SK-N-SH treated with all-trans-retinoic acid at 6 μM for 48 hours (cell line): Measurements from ENCODE around the gene AOPEP.

Experiments
- ATAC-seq: fragments of 200-7000 bp; cut with Tn5 transposase; 3 replicates; pipeline ENCODE4 v1.9.1; 2020; ENCODE audit warnings: mild to moderate bottlenecking, moderate library complexity
- ARNTL ChIP-seq: fragments of 450-650 bp; formaldehyde crosslinking; IDR thresholded peaks from 2 replicates; pipeline ENCODE4 v1.5.0; 2020; ENCODE audit warnings: low read depth, mild to moderate bottlenecking, moderate library complexity, borderline replicate concordance
- BACH2 ChIP-seq: fragments of 250-450 bp; sonication (Bioruptor Pico); IDR thresholded peaks from 2 replicates; pipeline ENCODE4 v1.9.0; 2021; ENCODE audit warnings: mild to moderate bottlenecking, borderline replicate concordance
- ESRRG ChIP-seq: fragments of 250-450 bp; sonication (Bioruptor Pico); IDR thresholded peaks from 2 replicates; pipeline ENCODE4 v1.6.1; 2021; ENCODE audit warnings: mild to moderate bottlenecking
- GLIS3 ChIP-seq: fragments of 250-450 bp; sonication (Bioruptor Pico); IDR thresholded peaks from 2 replicates; pipeline ENCODE4 v1.5.0; 2020; ENCODE audit warnings: mild to moderate bottlenecking, moderate library complexity
- ISL1 ChIP-seq: fragments of 250-450 bp; sonication (Bioruptor Pico); IDR thresholded peaks from 2 replicates; pipeline ENCODE4 v2.1.2; 2022; ENCODE audit warnings: mild to moderate bottlenecking, moderate library complexity
- OSR1 ChIP-seq: fragments of 250-450 bp; sonication (Bioruptor Pico); IDR thresholded peaks from 2 replicates; pipeline ENCODE4 v1.8.0; 2022; ENCODE audit warnings: moderate library complexity, mild to moderate bottlenecking, inconsistent platforms
- PPARA ChIP-seq: fragments of 250-450 bp; sonication (Bioruptor Pico); IDR thresholded peaks from 2 replicates; pipeline ENCODE4 v1.5.0; 2020; ENCODE audit warnings: mild to moderate bottlenecking, borderline replicate concordance
- RARB ChIP-seq: fragments of 250-450 bp; sonication (Bioruptor Pico); IDR thresholded peaks from 2 replicates; pipeline ENCODE4 v1.8.0; 2021; ENCODE audit warnings: mild to moderate bottlenecking, moderate library complexity
- SNAI2 ChIP-seq: fragments of 250-450 bp; sonication (Bioruptor Pico); IDR thresholded peaks from 2 replicates; pipeline ENCODE4 v1.5.0; 2020; ENCODE audit warnings: mild to moderate bottlenecking, moderate library complexity
- TCF4 ChIP-seq: fragments of 250-450 bp; sonication (Bioruptor Pico); IDR thresholded peaks from 2 replicates; pipeline ENCODE4 v1.8.0; 2021; ENCODE audit warnings: mild to moderate bottlenecking, moderate library complexity, borderline replicate concordance
- TOX ChIP-seq: fragments of 250-450 bp; sonication (Bioruptor Pico); IDR thresholded peaks from 2 replicates; pipeline ENCODE4 v1.8.0; 2021; ENCODE audit warnings: mild to moderate bottlenecking, moderate library complexity, borderline replicate concordance
- ZC3H10 ChIP-seq: fragments of 250-450 bp; sonication (Bioruptor Pico); IDR thresholded peaks from 2 replicates; pipeline ENCODE4 v1.5.1; 2021; ENCODE audit warnings: mild to moderate bottlenecking, moderate library complexity
- ZFP30 ChIP-seq: fragments of 450-650 bp; formaldehyde crosslinking; IDR thresholded peaks from 2 replicates; pipeline ENCODE4 v1.5.0; 2022; ENCODE audit warnings: mild to moderate bottlenecking, moderate library complexity
- ZNF565 ChIP-seq: fragments of 450-650 bp; formaldehyde crosslinking; conservative IDR thresholded peaks from 2 replicates; pipeline ENCODE4 v1.5.0; 2020; ENCODE audit warnings: low read depth, mild to moderate bottlenecking, moderate library complexity
- ZNF70 ChIP-seq: fragments of 450-650 bp; formaldehyde crosslinking; IDR thresholded peaks from 2 replicates; pipeline ENCODE4 v1.5.0; 2020; ENCODE audit warnings: mild to moderate bottlenecking, moderate library complexity
- TF ChIP-seq, protein P1 (sequence below): fragments of 250-450 bp; sonication (Bioruptor Pico); IDR thresholded peaks from 2 replicates; pipeline ENCODE4 v1.8.0; 2020; ENCODE audit warnings: mild to moderate bottlenecking, moderate library complexity, borderline replicate concordance
- TF ChIP-seq, protein P2 (sequence below): fragments of 250-450 bp; sonication (Bioruptor Pico); IDR thresholded peaks from 2 replicates; pipeline ENCODE4 v1.5.0; 2020; ENCODE audit warnings: mild to moderate bottlenecking, moderate library complexity
- TF ChIP-seq, protein P3 (sequence below): fragments of 250-450 bp; sonication (Bioruptor Pico); IDR thresholded peaks from 2 replicates; pipeline ENCODE4 v1.8.0; 2021; ENCODE audit warnings: low read depth, mild to moderate bottlenecking, moderate library complexity, borderline replicate concordance
- TF ChIP-seq, protein P4 (sequence below): fragments of 250-450 bp; sonication (Bioruptor Pico); IDR thresholded peaks from 2 replicates; pipeline ENCODE4 v1.5.1; 2020; ENCODE audit warnings: low read depth, mild to moderate bottlenecking, moderate library complexity

Gene AOPEP

DNA sequence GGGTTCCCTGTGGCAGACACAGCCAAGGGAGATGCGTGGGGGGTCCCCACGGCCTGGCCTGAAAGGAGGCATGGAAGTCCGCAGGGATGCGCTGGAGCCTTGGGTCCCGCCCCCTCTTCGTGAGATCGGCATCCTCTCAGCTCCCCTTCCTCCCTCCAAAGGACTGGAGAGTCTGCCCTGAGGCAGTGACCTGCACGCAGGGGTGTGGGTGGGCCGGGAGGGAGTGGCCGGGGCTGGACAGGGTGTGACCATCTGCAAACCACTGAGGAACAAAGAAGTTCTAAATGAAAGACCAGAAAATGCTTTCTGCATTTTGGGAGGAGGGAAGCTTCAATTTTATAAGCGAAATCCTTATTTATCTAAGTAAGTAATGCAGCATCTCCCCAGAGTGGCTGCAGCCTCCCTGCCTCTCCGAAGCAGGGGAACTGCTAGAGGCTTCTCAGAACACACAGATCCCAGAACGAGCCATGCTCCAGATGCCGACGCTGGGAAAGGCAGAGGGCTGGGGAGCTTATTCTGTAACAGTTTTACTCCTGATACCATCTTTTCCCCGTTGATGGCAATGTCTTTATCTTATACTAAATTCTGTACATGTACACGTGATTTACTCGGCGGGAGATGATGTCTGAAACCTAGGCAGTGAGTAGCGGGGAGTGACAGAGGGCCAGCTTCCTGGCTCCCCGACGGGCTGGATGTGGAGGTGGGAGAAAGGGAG lies 369.3 kb downstream of the AOPEP start (continued):
- TF ChIP-seq, protein P1, sequence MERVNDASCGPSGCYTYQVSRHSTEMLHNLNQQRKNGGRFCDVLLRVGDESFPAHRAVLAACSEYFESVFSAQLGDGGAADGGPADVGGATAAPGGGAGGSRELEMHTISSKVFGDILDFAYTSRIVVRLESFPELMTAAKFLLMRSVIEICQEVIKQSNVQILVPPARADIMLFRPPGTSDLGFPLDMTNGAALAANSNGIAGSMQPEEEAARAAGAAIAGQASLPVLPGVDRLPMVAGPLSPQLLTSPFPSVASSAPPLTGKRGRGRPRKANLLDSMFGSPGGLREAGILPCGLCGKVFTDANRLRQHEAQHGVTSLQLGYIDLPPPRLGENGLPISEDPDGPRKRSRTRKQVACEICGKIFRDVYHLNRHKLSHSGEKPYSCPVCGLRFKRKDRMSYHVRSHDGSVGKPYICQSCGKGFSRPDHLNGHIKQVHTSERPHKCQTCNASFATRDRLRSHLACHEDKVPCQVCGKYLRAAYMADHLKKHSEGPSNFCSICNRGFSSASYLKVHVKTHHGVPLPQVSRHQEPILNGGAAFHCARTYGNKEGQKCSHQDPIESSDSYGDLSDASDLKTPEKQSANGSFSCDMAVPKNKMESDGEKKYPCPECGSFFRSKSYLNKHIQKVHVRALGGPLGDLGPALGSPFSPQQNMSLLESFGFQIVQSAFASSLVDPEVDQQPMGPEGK (CRISPR knock-in tag), result no peak

GRCh38 chr9:95096381-95096780 lies 369.9 kb downstream of the AOPEP start:
- peak; percentile 2; the same call in 1 of the 3 replicates for ATAC-seq
- TF ChIP-seq, protein P1 (CRISPR knock-in tag), result no peak
- TF ChIP-seq ZC3H10 (no peak), GLIS3 (CRISPR knock-in tag) (no peak), PPARA (CRISPR knock-in tag) (no peak), TOX (CRISPR knock-in tag) (no peak)

DNA sequence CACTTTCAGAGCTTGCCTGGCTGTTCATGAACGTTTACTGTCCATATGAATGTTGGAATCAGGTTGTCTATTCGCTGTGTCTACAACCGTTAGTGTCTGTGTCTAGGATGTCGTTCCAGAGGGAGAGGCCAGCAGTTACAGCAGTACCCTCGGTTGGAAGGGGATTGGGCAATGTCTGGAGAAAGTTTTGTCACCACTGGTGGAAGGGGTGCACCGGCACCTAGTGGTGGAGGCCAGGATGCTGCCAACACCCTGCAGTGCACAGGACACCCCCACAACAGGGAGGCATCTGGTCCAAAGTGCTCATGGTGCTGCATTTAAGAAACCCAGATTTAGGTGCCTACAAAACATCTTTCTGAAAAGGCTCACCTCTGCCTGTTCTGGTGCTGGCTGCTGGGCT lies 370.3 kb downstream of the AOPEP start:
- ATAC-seq, result no peak
- TF ChIP-seq BACH2, result no peak
- no peak for TF ChIP-seq OSR1
- TF ChIP-seq ISL1, result no peak
- no peak for TF ChIP-seq ZFP30 (CRISPR knock-in tag)
- TF ChIP-seq, protein P1 (CRISPR knock-in tag), result no peak
- TF ChIP-seq TCF4 (CRISPR knock-in tag), result no peak
- TF ChIP-seq RARB (CRISPR knock-in tag), result no peak
- TF ChIP-seq, protein P2, sequence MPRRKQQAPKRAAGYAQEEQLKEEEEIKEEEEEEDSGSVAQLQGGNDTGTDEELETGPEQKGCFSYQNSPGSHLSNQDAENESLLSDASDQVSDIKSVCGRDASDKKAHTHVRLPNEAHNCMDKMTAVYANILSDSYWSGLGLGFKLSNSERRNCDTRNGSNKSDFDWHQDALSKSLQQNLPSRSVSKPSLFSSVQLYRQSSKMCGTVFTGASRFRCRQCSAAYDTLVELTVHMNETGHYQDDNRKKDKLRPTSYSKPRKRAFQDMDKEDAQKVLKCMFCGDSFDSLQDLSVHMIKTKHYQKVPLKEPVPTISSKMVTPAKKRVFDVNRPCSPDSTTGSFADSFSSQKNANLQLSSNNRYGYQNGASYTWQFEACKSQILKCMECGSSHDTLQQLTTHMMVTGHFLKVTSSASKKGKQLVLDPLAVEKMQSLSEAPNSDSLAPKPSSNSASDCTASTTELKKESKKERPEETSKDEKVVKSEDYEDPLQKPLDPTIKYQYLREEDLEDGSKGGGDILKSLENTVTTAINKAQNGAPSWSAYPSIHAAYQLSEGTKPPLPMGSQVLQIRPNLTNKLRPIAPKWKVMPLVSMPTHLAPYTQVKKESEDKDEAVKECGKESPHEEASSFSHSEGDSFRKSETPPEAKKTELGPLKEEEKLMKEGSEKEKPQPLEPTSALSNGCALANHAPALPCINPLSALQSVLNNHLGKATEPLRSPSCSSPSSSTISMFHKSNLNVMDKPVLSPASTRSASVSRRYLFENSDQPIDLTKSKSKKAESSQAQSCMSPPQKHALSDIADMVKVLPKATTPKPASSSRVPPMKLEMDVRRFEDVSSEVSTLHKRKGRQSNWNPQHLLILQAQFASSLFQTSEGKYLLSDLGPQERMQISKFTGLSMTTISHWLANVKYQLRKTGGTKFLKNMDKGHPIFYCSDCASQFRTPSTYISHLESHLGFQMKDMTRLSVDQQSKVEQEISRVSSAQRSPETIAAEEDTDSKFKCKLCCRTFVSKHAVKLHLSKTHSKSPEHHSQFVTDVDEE (CRISPR knock-in tag), result no peak
- TF ChIP-seq PPARA (CRISPR knock-in tag), result no peak
- no peak for TF ChIP-seq ARNTL (CRISPR knock-in tag)
- no peak for TF ChIP-seq ZNF70 (CRISPR knock-in tag)
- TF ChIP-seq, protein P3, sequence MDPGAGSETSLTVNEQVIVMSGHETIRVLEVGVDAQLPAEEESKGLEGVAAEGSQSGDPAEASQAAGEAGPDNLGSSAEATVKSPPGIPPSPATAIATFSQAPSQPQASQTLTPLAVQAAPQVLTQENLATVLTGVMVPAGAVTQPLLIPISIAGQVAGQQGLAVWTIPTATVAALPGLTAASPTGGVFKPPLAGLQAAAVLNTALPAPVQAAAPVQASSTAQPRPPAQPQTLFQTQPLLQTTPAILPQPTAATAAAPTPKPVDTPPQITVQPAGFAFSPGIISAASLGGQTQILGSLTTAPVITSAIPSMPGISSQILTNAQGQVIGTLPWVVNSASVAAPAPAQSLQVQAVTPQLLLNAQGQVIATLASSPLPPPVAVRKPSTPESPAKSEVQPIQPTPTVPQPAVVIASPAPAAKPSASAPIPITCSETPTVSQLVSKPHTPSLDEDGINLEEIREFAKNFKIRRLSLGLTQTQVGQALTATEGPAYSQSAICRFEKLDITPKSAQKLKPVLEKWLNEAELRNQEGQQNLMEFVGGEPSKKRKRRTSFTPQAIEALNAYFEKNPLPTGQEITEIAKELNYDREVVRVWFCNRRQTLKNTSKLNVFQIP, result no peak
- TF ChIP-seq, protein P4, sequence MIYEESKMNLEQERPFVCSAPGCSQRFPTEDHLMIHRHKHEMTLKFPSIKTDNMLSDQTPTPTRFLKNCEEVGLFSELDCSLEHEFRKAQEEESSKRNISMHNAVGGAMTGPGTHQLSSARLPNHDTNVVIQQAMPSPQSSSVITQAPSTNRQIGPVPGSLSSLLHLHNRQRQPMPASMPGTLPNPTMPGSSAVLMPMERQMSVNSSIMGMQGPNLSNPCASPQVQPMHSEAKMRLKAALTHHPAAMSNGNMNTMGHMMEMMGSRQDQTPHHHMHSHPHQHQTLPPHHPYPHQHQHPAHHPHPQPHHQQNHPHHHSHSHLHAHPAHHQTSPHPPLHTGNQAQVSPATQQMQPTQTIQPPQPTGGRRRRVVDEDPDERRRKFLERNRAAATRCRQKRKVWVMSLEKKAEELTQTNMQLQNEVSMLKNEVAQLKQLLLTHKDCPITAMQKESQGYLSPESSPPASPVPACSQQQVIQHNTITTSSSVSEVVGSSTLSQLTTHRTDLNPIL (CRISPR knock-in tag), result no peak
- no peak for TF ChIP-seq SNAI2 (CRISPR knock-in tag)
- no peak for TF ChIP-seq ESRRG (CRISPR knock-in tag)
- no peak for TF ChIP-seq ZNF565 (CRISPR knock-in tag)
- TF ChIP-seq ZC3H10, result no peak
